Measurements from ENCODE around the gene ELMO3. TPM values are rescaled to one million over a fixed set of nuclear protein-coding genes. Genes with fewer than 3 reads are reported as not detected.
A peak's percentile ranks its signal among the peaks of the same experiment; 100 is the strongest.

The ELMO3 gene
- total and polyA plus RNA-seq, 2 of the 13 experiments (the other 11 are each of a cell fraction or from before 2014, with no cell fraction given), result 2.6 to 4.0 TPM

GRCh38 chr16:67177743-67178699, 20.9 kb upstream of the ELMO3 start (continued):
- TF ChIP-seq RXRB (CRISPR knock-in tag; IDR thresholded peaks at IDR 0.05; ENCODE audit: borderline replicate concordance) (no peak), HNF4A (CRISPR knock-in tag; IDR thresholded peaks at IDR 0.05) (no peak), RCOR2 (CRISPR knock-in tag; IDR thresholded peaks at IDR 0.05) (no peak), MEIS2 (CRISPR knock-in tag; IDR thresholded peaks at IDR 0.05) (peak; percentile 82; the same call in 1 of the 2 replicates), ZNF841 (CRISPR knock-in tag; IDR thresholded peaks at IDR 0.05; ENCODE audit: borderline replicate concordance) (no peak), ZNF230 (CRISPR knock-in tag; IDR thresholded peaks at IDR 0.05) (no peak), ZNF468 (CRISPR knock-in tag; IDR thresholded peaks at IDR 0.05) (0 out of 2 replicates have a peak, but pooled peaks have one; percentile 74), GPN1 (CRISPR knock-in tag; IDR thresholded peaks at IDR 0.05; ENCODE audit: borderline replicate concordance) (no peak; the same call in 1 of the 2 replicates), NCOA2 (CRISPR knock-in tag; IDR thresholded peaks at IDR 0.05) (no peak), THAP7 (CRISPR knock-in tag; IDR thresholded peaks at IDR 0.05) (no peak; the same call in 1 of the 2 replicates), ATF2 (CRISPR knock-in tag; IDR thresholded peaks at IDR 0.05) (no peak), ARHGAP35 (CRISPR knock-in tag; IDR thresholded peaks at IDR 0.05; ENCODE audit: borderline replicate concordance) (no peak; the same call in 1 of the 2 replicates), HIC2 (CRISPR knock-in tag; IDR thresholded peaks at IDR 0.05; ENCODE audit: low read depth) (0 out of 2 replicates have a peak, but pooled peaks have one; percentile 34), BCL3 (CRISPR knock-in tag; IDR thresholded peaks at IDR 0.05) (peak; percentile 77), BRF2 (CRISPR knock-in tag; IDR thresholded peaks at IDR 0.05) (no peak), ARNT (IDR thresholded peaks at IDR 0.05) (no peak), ELK4 (CRISPR knock-in tag; IDR thresholded peaks at IDR 0.05; ENCODE audit: borderline replicate concordance) (no peak), MTF2 (CRISPR knock-in tag; IDR thresholded peaks at IDR 0.05; ENCODE audit: borderline replicate concordance) (peak; percentile 87; the same call in 1 of the 2 replicates), NFYB (CRISPR knock-in tag; IDR thresholded peaks at IDR 0.05) (no peak)

All from HepG2 (cell line).